Inflammatory macrophage treated with lipopolysaccharide for 4 hours (primary cell): Measurements from ENCODE around the gene NUMB.
"Not testable (repeated sequence)": the region's sequence is repeated elsewhere in the genome, so short reads cannot be mapped to it uniquely, and the experiment has no call there.

Experiments
- DNase-seq: peaks from one replicate; pipeline ENCODE4 v3.0.0-alpha.2; 2020

The NUMB gene

DNA sequence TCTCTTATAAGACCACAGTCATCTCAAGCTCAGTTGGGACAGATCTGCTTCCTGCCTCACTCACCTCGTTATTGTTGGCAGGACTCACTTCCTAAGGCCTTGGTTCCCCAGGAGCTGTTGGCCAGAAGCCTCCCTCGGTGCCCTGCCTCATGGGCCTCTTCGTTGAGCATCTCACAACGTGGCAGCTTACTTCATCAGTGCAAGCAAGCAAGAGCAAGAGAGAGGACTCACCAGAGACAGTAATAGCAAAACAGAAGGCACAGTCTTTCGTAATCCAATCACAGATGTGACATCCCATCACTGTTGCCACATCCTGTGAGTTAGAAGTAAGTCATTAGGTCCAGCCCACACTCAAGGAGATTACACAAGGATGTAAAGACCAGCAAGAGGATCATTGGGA is 5.1 kb upstream of the NUMB start:
- peak; percentile 99 for DNase-seq

GRCh38 chr14:73462815-73463214 is 4.5 kb upstream of the NUMB start:
- no peak for DNase-seq

DNA sequence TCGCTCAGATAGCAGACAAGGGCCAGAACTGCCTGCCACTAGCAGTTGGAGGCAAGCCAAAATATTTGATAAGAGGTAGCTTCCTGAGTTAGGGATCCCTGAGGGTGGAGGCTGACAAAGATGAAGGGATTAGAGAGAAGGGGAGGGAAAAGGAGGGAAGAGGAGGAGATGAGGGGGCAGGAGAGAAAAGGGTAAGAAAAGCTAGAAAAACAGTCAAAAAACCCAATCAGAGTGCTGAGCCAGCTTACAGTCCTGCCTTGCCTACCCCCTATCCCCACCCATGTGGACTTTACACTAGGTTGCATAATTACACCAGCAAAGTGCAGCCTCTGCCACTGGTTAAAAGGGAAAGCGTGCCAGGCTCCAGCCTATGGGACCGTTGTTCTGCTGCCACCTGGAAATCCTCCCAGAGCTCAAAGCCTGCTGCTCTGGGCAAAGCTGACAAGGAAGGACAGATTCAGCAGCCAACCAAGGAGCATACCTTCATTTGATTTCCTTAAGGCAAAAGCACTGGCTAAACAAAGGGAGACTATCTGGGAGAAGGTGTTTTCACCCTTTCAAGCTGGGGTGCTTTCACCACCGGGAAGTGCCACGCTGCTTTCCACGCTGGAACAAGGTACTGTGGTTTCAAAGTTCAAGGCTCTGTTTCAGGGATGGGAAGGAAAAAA is 3.8 kb upstream of the NUMB start:
- peak; percentile 90 for DNase-seq

- no peak for DNase-seq
These were observed 3.2 kb upstream of the NUMB start for GRCh38 chr14:73461478-73462047.

DNA sequence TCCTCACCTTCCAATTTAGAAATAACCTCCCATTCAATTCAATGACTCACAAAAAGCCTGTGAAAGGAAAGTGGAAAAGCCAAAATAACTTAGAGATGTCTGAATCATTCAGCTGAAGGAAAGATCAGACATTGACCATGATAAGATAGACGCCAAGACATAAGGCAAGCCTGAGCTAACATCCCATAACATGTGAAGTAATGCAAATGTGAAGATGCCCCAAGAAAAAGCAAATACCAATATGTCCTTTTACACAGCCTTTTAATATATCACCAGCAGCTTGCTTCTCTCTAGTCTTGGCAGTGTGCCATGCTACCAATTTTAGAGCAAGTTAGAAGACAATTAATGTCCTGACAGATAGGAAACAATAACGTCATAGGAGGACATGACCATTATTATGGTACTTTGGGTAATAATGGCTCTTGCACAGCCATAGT is 2.4 kb upstream of the NUMB start:
- no peak for DNase-seq

DNA sequence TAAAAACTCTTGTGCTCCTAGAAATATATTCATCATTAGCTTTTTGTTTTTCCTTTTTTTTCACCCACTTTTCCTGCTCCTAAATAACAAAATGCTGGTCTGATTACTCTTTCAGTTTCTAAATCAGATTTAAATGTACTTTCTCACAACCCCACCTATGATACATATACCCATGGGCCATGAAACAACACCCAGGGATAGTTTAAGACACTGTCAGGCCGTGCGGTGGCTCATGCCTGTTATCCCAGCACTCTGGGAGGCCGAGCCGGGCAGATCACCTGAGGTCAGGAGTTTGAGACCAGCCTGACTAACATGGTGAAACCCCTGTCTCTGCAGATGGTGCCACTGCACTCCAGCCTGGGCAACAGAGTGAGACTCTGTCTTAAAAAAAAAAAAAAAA is 1.6 kb upstream of the NUMB start:
- peak; percentile 55 for DNase-seq

DNA sequence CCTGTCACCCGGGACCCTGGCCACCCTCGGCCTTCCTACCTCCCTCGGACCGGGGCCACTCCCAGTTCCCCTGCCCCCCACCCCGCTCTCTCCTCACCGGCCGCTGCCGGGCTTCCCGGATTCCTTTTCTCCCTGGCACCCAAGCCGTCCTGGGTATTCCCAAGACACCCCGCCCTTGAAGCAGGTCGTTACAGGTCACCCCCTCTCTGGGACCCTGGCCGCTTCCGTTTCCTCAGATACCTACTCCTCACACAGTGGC is 493 bp downstream of the NUMB start:
- DNase-seq: no peak

- peak; percentile 74 for DNase-seq
These were observed 1.1 kb downstream of the NUMB start for GRCh38 chr14:73457041-73457923.

- DNase-seq: no peak
These were observed 3.1 kb downstream of the NUMB start for GRCh38 chr14:73455294-73455693.

- peak; percentile 61 for DNase-seq
These were observed 5.8 kb downstream of the NUMB start for GRCh38 chr14:73452341-73453186.

GRCh38 chr14:73443758-73444157 is 14.6 kb downstream of the NUMB start:
- DNase-seq: no peak

GRCh38 chr14:73441286-73441685 is 17.1 kb downstream of the NUMB start:
- no peak for DNase-seq

- DNase-seq: no peak
These were observed 19.4 kb downstream of the NUMB start for GRCh38 chr14:73438993-73439392.

DNA sequence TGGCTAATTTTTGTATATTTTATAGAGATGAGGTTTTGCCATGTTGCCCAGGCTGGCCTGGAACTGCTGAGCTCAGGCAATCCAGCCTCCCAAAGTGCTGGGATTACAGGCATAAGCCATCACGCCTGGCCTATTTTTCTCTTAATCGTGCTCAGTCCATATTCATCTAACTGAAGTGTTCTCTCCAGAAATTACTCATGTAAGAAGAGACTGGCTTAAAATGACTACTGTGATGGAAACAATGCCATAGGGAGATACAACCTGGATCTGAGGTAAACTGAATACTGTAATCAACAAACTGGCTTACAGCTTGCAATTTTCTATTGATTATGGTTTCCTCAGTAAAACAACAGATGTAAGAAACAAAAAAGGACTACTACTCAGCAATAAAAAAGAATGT is 21.1 kb downstream of the NUMB start:
- no peak for DNase-seq

GRCh38 chr14:73432124-73432523 is 26.2 kb downstream of the NUMB start:
- no peak for DNase-seq

DNA sequence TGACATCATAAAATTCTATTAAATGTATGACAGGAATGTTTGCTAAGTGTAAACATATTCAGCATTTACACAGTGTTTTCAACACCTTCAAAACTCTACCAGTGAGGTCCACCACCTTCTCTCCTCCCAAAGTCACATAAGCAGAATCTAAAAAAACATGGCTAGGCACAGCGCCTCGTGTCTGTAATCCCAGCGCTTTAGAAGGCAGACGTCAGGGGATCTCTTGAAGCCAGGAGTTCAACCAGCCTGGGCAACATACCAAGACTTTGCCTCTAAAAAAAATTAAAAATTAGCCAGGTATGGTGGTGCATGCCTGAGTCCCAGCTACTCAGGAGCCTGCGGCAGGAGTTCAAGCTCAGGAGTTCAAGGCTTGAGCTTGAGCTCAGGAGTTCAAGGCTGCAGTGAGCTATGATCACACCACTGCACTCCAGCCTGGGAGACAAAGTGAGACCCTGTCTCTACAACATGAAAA is 30.0 kb downstream of the NUMB start:
- DNase-seq: no peak

- DNase-seq: no peak
These were observed 30.7 kb downstream of the NUMB start for GRCh38 chr14:73427516-73428264.

DNA sequence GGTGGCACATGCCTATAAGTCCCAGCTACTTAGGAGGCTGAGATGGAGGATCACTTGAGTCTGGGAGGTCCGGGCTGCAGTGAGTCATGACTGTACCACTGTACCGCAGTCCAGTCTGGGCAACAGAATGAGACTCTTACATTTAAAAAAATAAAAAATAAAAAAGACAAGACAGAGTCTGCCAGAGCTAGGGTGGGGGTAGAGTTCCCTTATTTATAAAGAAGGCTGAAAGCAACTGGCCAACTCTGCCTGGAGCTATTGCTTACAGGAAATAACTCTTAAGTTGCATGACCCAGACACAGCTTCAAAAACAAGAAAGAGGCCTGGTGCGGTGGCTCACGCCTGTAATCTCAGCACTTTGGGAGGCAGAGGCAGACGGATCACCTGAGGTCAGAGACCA is 31.5 kb downstream of the NUMB start:
- peak; percentile 18 for DNase-seq

- DNase-seq: peak; percentile 77
These were observed 33.9 kb downstream of the NUMB start for GRCh38 chr14:73424453-73424852.

GRCh38 chr14:73423092-73423491 is 35.3 kb downstream of the NUMB start:
- not testable (repeated sequence) for DNase-seq

DNA sequence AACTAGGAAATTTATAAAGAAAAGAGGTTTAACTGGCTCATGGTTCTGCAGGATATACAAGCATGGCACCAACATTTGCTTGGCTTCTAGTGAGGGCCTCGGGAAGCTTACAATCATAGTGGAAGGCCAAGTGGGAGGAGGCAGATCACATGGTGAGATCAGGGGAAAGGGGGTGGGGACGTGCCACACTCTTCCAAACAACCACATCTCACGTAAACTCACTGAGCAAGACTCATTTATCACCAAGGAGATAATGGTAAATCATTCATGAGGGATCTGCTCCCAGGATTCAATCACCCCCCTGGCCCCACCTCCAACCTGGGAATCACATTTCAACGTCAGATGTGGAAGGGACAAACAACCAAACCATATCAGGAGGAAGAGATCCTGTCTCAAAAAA is 35.8 kb downstream of the NUMB start:
- DNase-seq: peak; percentile 21

- DNase-seq: no peak
These were observed 40.1 kb downstream of the NUMB start for GRCh38 chr14:73418227-73418626.
